ENCODE measurements around the gene TMPRSS11E.

The TMPRSS11E gene

DNA sequence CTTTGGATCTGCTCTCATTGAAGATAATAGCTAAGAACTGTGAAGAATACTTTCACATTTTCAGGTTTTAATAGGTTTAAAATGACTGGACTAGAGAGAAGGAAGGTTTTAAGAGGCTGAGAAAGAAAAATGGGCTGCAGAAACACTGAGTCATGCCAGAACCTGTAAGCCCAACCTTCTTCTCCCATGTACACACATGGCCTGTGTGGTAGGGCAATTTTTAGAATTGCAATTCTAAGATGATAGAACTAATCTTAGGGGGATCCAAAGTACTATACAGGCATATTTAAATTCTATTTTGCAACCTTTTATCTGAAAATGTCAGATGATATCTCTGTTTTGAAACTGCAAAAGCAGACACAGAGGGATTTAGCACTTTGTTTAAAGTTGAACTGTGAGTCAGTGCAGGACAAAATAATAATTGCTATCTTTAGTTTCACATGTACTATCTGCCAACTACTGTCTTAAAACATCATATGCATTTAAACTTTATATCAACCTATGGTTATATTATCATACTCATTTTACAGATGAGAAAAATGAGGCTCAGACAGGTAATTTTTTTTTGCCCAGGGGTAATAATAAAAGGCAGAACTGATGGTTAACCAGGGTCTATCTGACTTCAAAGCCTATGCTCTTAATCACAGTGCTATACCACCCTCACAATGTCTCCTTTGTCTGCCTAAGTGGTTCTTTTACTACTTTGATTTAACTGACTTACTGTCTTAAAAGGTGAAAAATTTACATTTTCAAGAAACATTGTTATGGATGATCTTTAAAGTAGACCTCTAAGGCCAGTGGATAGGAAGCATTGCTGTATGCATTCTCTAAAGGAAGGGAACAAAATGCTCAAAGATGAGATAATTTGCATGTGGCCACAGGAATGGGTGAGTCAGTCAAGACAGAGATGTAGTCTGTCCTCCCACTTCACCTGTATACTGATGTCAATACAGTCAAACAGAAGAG is 4.3 kb downstream of the TMPRSS11E start:
- no peak for DNase-seq
- Histone ChIP-seq H3K4me3 (no peak overlapping the region), H3K27ac (no peak overlapping the region), H3K4me1 (no peaks in the 10 kb centered on the region), H3K9me3 (no peaks in the 10 kb centered on the region), H3K36me3 (no peaks in the 10 kb centered on the region), H3K27me3 (no peaks in the 10 kb centered on the region)
- intact Hi-C loops (cut with DNase I; ENCODE audit: low total_unique reads), result no loop called here
- TF ChIP-seq, protein P1, sequence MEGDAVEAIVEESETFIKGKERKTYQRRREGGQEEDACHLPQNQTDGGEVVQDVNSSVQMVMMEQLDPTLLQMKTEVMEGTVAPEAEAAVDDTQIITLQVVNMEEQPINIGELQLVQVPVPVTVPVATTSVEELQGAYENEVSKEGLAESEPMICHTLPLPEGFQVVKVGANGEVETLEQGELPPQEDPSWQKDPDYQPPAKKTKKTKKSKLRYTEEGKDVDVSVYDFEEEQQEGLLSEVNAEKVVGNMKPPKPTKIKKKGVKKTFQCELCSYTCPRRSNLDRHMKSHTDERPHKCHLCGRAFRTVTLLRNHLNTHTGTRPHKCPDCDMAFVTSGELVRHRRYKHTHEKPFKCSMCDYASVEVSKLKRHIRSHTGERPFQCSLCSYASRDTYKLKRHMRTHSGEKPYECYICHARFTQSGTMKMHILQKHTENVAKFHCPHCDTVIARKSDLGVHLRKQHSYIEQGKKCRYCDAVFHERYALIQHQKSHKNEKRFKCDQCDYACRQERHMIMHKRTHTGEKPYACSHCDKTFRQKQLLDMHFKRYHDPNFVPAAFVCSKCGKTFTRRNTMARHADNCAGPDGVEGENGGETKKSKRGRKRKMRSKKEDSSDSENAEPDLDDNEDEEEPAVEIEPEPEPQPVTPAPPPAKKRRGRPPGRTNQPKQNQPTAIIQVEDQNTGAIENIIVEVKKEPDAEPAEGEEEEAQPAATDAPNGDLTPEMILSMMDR (IDR thresholded peaks at IDR 0.05), result no peak

DNA sequence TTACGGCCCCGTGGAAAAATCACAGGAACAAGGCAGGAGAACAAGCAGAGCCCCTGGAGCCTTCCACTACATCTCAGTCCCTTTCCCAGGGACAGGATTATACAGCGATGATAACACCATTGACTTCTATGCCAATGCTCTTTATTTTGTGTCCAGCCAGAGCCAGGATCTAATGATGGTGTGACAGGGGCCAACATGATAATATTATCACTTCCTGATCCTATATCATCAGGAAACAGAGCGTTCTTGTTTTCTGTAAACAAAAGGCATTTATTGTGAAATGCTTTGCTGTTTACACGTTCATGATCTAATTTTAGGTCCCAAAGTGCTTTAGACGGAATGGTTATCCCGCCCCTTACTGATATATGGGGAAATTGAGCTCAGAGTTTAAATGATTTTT is 12.8 kb downstream of the TMPRSS11E start:
- TF ChIP-seq, protein P1 (IDR thresholded peaks at IDR 0.05), result no peak
- intact Hi-C loops (cut with DNase I; ENCODE audit: low total_unique reads), result no loop called here
- H3K4me3 ChIP-seq, result no peak overlapping the region

DNA sequence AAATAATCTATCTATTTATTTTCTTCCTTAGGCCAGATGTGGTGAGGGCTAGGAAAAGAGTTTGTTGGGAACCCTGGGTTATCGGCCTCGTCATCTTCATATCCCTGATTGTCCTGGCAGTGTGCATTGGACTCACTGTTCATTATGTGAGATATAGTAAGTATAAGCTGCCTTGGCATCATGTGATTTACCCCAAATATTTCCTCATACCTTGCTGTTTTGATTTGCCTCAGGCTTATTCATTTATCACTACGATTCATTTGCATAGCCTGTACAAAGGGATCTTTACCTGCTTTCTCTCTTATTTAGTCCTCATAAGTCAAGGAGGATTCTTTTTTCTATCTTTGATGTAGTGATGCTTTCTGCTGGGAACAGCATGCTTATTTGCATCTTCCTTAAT is 14.5 kb downstream of the TMPRSS11E start:
- Histone ChIP-seq H3K27me3 (no peaks in the 10 kb centered on the region), H3K9me3 (no peaks in the 10 kb centered on the region), H3K4me1 (no peaks in the 10 kb centered on the region), H3K36me3 (no peaks in the 10 kb centered on the region), H3K27ac (no peak overlapping the region), H3K4me3 (no peak overlapping the region)
- intact Hi-C loops (cut with DNase I; ENCODE audit: low total_unique reads), result no loop called here
- TF ChIP-seq, protein P1 (IDR thresholded peaks at IDR 0.05), result no peak
- DNase-seq, result no peak

More for the DNA sequence above, 12.8 kb downstream of the TMPRSS11E start:
- H3K36me3 ChIP-seq, result no peaks in the 10 kb centered on the region
- H3K4me1 ChIP-seq, result no peaks in the 10 kb centered on the region
- no peak overlapping the region for H3K27ac ChIP-seq
- DNase-seq, result no peak
- no peaks in the 10 kb centered on the region for H3K9me3 ChIP-seq
- H3K27me3 ChIP-seq, result no peaks in the 10 kb centered on the region

DNA sequence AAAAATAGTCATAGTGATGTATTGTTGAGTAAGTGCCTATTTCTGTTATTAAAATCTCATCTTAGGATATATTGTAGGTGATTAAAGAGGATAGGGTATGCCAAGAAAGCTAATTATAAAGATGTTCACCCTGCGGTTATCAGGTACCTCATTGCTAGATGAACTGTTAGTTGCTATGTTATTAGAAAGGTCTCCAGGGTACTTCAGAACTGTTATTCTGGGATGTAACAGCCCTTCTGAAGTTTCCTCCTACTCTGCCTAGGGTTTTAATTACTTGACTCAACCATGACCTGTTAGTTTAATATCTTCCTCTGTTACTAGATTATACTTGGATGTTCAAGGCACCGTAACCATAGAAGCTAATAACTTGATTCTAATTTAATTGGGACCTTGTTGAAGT is 15.4 kb downstream of the TMPRSS11E start:
- H3K4me1 ChIP-seq, result no peaks in the 10 kb centered on the region
- DNase-seq, result no peak
- H3K27me3 ChIP-seq, result no peaks in the 10 kb centered on the region
- no peak overlapping the region for H3K4me3 ChIP-seq
- H3K36me3 ChIP-seq, result no peaks in the 10 kb centered on the region
- no peak overlapping the region for H3K27ac ChIP-seq
- no peaks in the 10 kb centered on the region for H3K9me3 ChIP-seq
- intact Hi-C loops (cut with DNase I; ENCODE audit: low total_unique reads), result no loop called here
- TF ChIP-seq, protein P1 (IDR thresholded peaks at IDR 0.05), result no peak

DNA sequence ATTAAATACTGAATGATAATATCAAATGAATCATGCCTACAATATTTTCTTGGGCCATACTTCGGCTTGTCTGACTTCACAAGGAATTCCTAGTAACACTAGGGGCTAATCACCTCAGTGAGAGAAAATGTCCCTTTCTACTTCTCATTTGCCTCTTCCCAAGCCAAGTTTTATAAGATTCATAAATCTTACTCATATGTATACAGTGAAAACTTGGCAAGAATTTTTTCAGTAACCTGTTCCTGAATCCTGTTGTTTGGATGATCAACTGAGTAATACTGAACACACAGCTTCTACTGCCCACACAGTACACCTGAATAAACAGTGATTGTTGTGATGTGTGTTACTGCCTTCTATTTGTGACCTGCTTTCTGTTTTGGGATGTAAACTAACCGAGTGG is 16.5 kb downstream of the TMPRSS11E start:
- H3K4me1 ChIP-seq, result no peaks in the 10 kb centered on the region
- no peaks in the 10 kb centered on the region for H3K9me3 ChIP-seq
- no peak for DNase-seq
- TF ChIP-seq, protein P1 (IDR thresholded peaks at IDR 0.05), result no peak
- no peaks in the 10 kb centered on the region for H3K27me3 ChIP-seq
- no peak overlapping the region for H3K27ac ChIP-seq
- no peaks in the 10 kb centered on the region for H3K36me3 ChIP-seq
- H3K4me3 ChIP-seq, result no peak overlapping the region
- intact Hi-C loops (cut with DNase I; ENCODE audit: low total_unique reads), result no loop called here

Data from tibial artery (tissue), 4 donors.